Gastrocnemius medialis (tissue), 4 donors: Measurements from ENCODE around the gene PTPN23.

Source experiments
- CTCF ChIP-seq, 5 experiments: fragments of 450-650 bp in 3 of 5; fragments of 200-600 bp in 2 of 5; sonication (generic) in 2 of 5; IDR thresholded peaks in 4 of 5; conservative IDR thresholded peaks in 1 of 5; 1 replicate in 4 of 5; 2 replicates in 1 of 5; pipeline ENCODE4 v1.5.1; 2016 to 2019; ENCODE audit warnings: antibody characterized with exemption in 5 of 5, mild to moderate bottlenecking in 3 of 5, moderate library complexity in 3 of 5
- POLR2A ChIP-seq, 2 donors: fragments of 450-650 bp; IDR thresholded peaks; one replicate each; pipeline ENCODE4 v1.6.1; 2017; ENCODE audit warnings: antibody characterized with exemption in 2 of 2, mild to moderate bottlenecking in 2 of 2, moderate library complexity in 2 of 2

- no peak for TF ChIP-seq POLR2A (IDR thresholded peaks at IDR 0.05)
- no peak for TF ChIP-seq CTCF (IDR thresholded peaks at IDR 0.05 in 4 of 5, conservative IDR thresholded peaks at IDR 0.05 in 1 of 5)
These were observed 54.0 kb downstream of the PTPN23 start for GRCh38 chr3:47434849-47435248.
